Dermis lymphatic vessel endothelial cell (primary cell): Measurements from ENCODE around the gene CSK. TPM values are rescaled to one million over a fixed set of nuclear protein-coding genes. Genes with fewer than 3 reads are reported as not detected.

Experiments
- total RNA-seq: library from RNA; depleted of rRNA; stranded (reverse); fragments of >200 nt; gene quantifications from 2 replicates; pipeline ENCODE4 v1.2.1, GENCODE V29; 2014

Gene CSK
- total RNA-seq, result 21.7 and 30.5 TPM in 2 replicates

DNA sequence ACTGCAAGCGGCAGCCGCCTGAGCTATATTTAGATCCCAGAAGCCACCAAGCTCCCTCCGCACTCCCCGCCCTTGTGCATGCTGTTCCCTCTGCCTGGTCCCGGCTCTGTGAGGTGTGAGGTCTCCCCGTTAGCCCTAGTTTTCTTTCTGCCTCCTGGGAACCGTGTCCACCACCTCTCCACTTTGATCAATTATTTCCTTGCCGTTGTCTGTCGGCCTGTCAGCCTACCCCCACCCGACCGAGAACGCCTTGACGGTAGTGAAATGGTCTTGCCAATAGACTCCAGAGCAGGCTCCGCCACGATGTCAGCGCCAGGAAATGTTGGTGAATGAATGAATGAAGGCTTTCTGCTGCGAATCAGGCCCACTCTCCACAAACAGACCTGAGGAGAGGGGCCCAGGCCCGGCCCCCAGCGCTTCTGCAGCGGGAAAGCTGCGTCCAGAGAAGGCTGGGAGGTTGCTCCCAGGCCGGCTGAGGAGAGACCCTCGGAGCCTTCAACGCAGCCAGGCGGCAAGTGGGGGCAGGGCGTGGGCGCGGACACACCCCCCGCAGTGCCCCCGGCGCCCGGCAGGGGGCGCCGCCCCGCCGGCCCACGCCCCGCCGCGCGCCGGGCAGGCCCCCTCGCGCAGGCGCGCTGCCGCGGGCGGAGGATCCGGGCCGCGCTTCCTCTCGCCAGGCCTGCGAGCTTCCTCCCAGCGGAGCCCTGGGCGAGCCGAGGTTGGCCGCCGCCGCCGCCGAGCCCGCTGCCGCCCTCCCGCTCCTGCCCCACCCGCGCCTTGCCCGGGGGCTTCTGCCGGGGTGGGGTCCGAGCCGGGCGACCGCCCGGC lies at the start of gene CSK:
TSS of gene CSK (plus strand) at position 650 of the 828 bp plus-strand sequence. CDS start 16,218 bp downstream, outside the sequence.

DNA sequence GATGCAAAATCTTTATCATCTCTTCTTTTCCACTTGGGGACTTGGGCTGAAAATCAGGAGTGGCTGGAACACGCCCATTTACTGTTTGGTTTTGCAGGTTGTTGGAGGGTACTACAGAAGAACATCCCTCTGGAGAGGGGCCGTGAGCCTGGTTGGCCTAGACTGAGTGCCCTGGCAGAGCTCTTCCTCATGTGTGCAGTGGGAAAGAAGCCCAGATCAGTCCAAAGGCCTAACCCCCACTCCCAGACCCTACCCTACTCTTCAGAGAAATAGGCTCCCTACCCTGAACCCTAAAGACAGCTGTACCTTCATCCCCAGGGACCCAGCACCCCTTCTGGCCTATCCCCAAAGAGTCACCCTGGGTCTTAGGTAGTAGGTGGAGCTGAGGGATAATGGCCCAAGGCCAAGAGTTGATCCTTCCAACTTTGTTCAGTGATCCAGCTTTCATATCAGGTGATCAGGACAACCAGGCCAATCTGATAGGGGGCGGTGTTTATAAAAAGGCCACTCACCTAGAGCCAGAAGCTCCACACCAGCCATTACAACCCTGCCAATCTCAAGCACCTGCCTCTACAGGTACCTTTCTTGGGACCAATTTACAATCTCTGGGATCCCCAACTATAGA lies 33.4 kb upstream of the CSK start, which contains the start of gene CYP1A2:
TSS of gene CYP1A2 (plus strand) at position 524 of the 625 bp plus-strand sequence. CDS start 894 bp downstream, outside the sequence.

DNA sequence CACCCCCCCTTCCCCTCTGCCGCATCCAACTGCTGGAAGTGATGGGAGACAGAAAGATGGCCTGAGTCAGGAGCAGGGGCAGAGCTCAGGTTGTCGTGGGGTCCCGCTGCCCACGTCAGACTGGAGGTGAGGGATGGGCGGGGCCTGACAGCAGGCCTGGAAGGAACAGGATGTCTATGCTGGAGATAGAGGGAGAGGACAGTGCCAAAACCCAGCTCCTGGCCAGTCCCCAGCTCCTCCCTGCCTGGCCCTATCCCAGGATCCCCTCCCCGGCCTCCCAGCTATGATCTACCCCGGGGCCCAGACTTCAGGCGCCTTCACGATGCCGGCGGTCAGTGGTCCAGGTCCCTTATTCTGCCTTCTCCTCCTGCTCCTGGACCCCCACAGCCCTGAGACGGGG lies 30.7 kb downstream of the CSK start, which contains the start of gene LMAN1L:
TSS of gene LMAN1L (plus strand) at position 303 of the 400 bp plus-strand sequence. CDS start at position 323, 20 bp downstream.

GRCh38 chr15:74826364-74826819 lies 44.5 kb downstream of the CSK start, which contains the start of gene CPLX3:
Gene CPLX3, plus strand, starts transcription at chr15:74826627. Its CDS starts 77 bp downstream, at chr15:74826704.

DNA sequence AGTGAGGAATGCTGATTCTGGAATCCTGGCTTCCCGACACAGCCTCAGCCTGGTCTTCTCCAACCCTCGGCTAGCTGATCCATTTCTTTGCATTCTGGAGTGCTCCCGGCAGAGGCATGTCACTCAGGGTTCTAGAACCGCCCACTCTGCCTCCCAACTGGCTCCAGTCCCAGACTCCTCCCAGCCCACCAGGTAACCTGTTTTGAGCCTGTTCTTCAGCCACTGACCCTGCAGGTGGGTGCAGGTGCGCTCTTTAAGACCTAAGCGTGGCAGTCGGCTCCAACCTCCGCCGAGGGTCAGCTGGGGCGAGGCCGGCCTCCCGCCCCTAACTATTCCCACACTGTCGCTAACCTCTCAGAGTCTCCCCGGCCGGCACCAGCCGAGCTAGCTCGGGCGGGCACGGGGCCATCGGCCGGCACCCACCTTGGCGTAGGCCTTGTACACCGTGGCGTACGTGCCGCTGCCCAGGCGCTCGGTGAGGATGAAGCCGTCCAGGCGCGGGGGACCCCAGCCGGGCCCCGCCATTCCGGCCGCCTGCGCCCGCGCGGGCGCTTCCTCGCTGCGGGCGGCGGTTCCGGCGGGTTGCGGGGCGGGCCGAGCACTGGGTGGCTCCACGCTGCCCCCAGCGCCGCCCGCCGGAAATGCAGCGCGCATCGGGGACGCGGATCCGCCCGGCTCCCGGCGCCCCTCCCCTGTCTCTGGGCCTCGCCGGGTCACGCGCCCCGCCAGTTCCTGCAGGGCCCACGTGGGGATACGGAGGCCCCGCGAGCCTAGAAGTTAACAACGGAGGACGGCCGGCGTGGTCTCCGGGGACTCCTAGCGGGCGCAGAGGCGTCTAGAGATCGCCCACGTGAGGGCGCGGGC lies 60.9 kb downstream of the CSK start, which contains the start of gene ULK3:
TSS of gene ULK3 (minus strand) at position 576 of the 864 bp plus-strand sequence. CDS start at position 525, 51 bp downstream.

Other genes with a start within 250 kb of the CSK start
- gene ARID3B, start 240.9 kb upstream of the CSK start, total RNA-seq, result 2.2 and 2.9 TPM in 2 replicates
- gene CLK3, start 166.2 kb upstream of the CSK start, total RNA-seq, result 45.5 and 48.5 TPM in 2 replicates
- gene EDC3, start 86.1 kb upstream of the CSK start, total RNA-seq, result 17.9 and 19.4 TPM in 2 replicates
- 47.1 and 65.0 TPM in 2 replicates for gene CYP1A1, start 56.6 kb upstream of the CSK start, total RNA-seq
- gene CYP1A2, start 33.2 kb upstream of the CSK start, total RNA-seq, result not detected in 2 replicates
- not detected in 2 replicates for gene LMAN1L, start 30.8 kb downstream of the CSK start, total RNA-seq
- gene CPLX3, start 44.5 kb downstream of the CSK start, total RNA-seq, result not detected in 2 replicates
- gene ULK3, start 61.1 kb downstream of the CSK start, total RNA-seq, result 19.6 and 22.0 TPM in 2 replicates
- gene SCAMP2, start 91.3 kb downstream of the CSK start, total RNA-seq, result 17.0 and 19.7 TPM in 2 replicates
- 27.7 and 30.2 TPM in 2 replicates for gene MPI, start 108.0 kb downstream of the CSK start, total RNA-seq
- gene FAM219B, start 124.8 kb downstream of the CSK start, total RNA-seq, result 32.8 and 41.5 TPM in 2 replicates
- gene COX5A, start 156.0 kb downstream of the CSK start, total RNA-seq, result 50.9 and 62.0 TPM in 2 replicates
- gene RPP25, start 174.7 kb downstream of the CSK start, total RNA-seq, result 20.0 and 29.3 TPM in 2 replicates
- gene SCAMP5, start 213.5 kb downstream of the CSK start, total RNA-seq, result 8.5 and 11.8 TPM in 2 replicates
- 6.1 and 6.4 TPM in 2 replicates for gene PPCDC, start 241.5 kb downstream of the CSK start, total RNA-seq